Neural crest cell (in vitro differentiated cells): ENCODE results near the gene IER3. TPM values are rescaled to one million over a fixed set of nuclear protein-coding genes. Genes with fewer than 3 reads are reported as not detected.
"Not testable (repeated sequence)": the region's sequence is repeated elsewhere in the genome, so short reads cannot be mapped to it uniquely, and the experiment has no call there.

ENCODE experiments used
- DNase-seq: peaks from one replicate; pipeline ENCODE4 v3.0.0; 2021; ENCODE audit warnings: low read depth, mixed read lengths, low spot score
- H3K27ac Mint-ChIP-seq: one replicate; pipeline ENCODE4 v1.8.0; 2021; ENCODE audit warnings: mild to moderate bottlenecking, mixed read lengths; ENCODE audit not compliant: unreplicated experiment
- H3K27me3 Mint-ChIP-seq: 2 replicates; pipeline ENCODE4 v1.8.0; 2021; ENCODE audit warnings: low read depth, mild to moderate bottlenecking, mixed read lengths
- H3K36me3 Mint-ChIP-seq: 2 replicates; pipeline ENCODE4 v1.8.0; 2021; ENCODE audit warnings: low read depth, mild to moderate bottlenecking, mixed read lengths
- H3K4me1 Mint-ChIP-seq: 2 replicates; pipeline ENCODE4 v1.8.0; 2021; ENCODE audit warnings: mixed read lengths
- H3K4me3 Mint-ChIP-seq: one replicate; pipeline ENCODE4 v1.8.0; 2021; ENCODE audit warnings: mild to moderate bottlenecking, mixed read lengths
- H3K9me3 Mint-ChIP-seq: 2 replicates; pipeline ENCODE4 v1.8.0; 2021; ENCODE audit warnings: mixed read lengths
- CTCF ChIP-seq: fragments of 200-600 bp; sonication (generic); conservative IDR thresholded peaks from 2 replicates; pipeline ENCODE4 v1.5.0; 2021; ENCODE audit warnings: antibody characterized with exemption, mild to moderate bottlenecking
- total RNA-seq: library from RNA; stranded (reverse); gene quantifications from 2 replicates; pipeline ENCODE4 v1.2.1, GENCODE V29; 2021

IER3 gene
- total RNA-seq, 1 donor from 2014 or later: 6.3 TPM

GRCh38 chr6:30757261-30757904 lies 13.0 kb upstream of the IER3 start:
- Mint-ChIP-seq H3K27ac (no peak overlapping the region), H3K4me1 (no peaks in the 10 kb centered on the region), H3K9me3 (no peaks in the 10 kb centered on the region), H3K36me3 (no peaks in the 10 kb centered on the region), H3K27me3 (no peaks in the 10 kb centered on the region), H3K4me3 (no peak overlapping the region)
- TF ChIP-seq CTCF: no peak
- DNase-seq: no peak

- DNase-seq, H3K27ac Mint-ChIP-seq: not testable (repeated sequence)
These were observed 12.2 kb upstream of the IER3 start for GRCh38 chr6:30756405-30757003.

GRCh38 chr6:30754631-30755030 lies 10.3 kb upstream of the IER3 start:
- Mint-ChIP-seq H3K27me3 (no peaks in the 10 kb centered on the region), H3K9me3 (no peaks in the 10 kb centered on the region), H3K4me3 (no peak overlapping the region), H3K27ac (no peak overlapping the region), H3K4me1 (no peaks in the 10 kb centered on the region), H3K36me3 (no peaks in the 10 kb centered on the region)
- DNase-seq: no peak
- TF ChIP-seq CTCF: no peak

More at GRCh38 chr6:30756405-30757003, 12.2 kb upstream of the IER3 start:
- not testable (repeated sequence) for H3K36me3 Mint-ChIP-seq, H3K4me3 Mint-ChIP-seq, H3K9me3 Mint-ChIP-seq, H3K4me1 Mint-ChIP-seq, H3K27me3 Mint-ChIP-seq

GRCh38 chr6:30752157-30752927 lies 8.0 kb upstream of the IER3 start:
- TF ChIP-seq CTCF: no peak
- peaks cover 4% of the 10 kb centered on the region for H3K4me1 Mint-ChIP-seq
- DNase-seq: no peak
- no peak overlapping the region for H3K27ac Mint-ChIP-seq
- no peaks in the 10 kb centered on the region for H3K27me3 Mint-ChIP-seq
- H3K4me3 Mint-ChIP-seq: no peak overlapping the region
- H3K9me3 Mint-ChIP-seq: no peaks in the 10 kb centered on the region
- no peaks in the 10 kb centered on the region for H3K36me3 Mint-ChIP-seq

GRCh38 chr6:30750379-30750668 lies 6.0 kb upstream of the IER3 start:
- H3K27ac Mint-ChIP-seq: no peak overlapping the region
- no peaks in the 10 kb centered on the region for H3K9me3 Mint-ChIP-seq
- H3K4me1 Mint-ChIP-seq: peaks cover 5% of the 10 kb centered on the region
- H3K4me3 Mint-ChIP-seq: no peak overlapping the region
- TF ChIP-seq CTCF: no peak
- no peaks in the 10 kb centered on the region for H3K36me3 Mint-ChIP-seq
- H3K27me3 Mint-ChIP-seq: no peaks in the 10 kb centered on the region
- no peak for DNase-seq
